Lower leg skin (tissue), 3 donors: ENCODE data around the gene ZP3.

Experiments used
- POLR2A ChIP-seq, 2 donors: fragments of 450-650 bp; IDR thresholded peaks; one replicate each; pipeline ENCODE4 v1.6.1; 2016 to 2017; ENCODE audit warnings: antibody characterized with exemption in 2 of 2, mild to moderate bottlenecking in 1 of 2, moderate library complexity in 1 of 2
- TF ChIP-seq, protein P1 (sequence below), 3 donors: fragments of 450-650 bp; IDR thresholded peaks; one replicate each; pipeline ENCODE4 v1.5.1; 2016; ENCODE audit warnings: antibody characterized with exemption in 3 of 3, mild to moderate bottlenecking in 3 of 3, moderate library complexity in 2 of 3

DNA sequence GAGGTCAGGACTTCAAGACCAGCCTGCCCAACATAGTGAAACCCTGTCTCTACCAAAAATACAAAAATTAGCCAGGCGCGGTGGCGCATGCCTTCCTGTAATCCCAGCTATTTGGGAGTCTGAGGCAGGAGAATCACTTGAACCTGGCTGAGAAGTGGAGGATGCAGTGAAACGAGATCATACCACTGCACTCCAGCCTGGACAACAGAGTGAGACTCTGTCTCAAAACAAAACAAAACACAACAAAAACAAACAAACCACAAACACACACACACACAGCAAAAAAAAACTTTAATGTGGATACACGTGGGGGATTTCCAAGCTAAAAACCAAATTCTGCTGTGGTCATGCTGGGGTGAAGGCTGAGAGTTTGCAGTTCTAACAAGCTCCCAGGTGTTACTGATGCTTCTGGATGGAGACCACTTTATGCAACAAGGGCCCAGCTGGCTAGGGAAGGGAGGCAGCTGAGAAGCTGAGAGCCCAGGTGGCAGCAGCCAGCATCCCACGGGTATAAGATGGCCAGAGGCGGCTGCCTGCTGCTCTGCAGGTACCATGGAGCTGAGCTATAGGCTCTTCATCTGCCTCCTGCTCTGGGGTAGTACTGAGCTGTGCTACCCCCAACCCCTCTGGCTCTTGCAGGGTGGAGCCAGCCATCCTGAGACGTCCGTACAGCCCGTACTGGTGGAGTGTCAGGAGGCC lies at the start of gene ZP3:
- TF ChIP-seq POLR2A (IDR thresholded peaks at IDR 0.05), result no peak
- TF ChIP-seq, protein P1, sequence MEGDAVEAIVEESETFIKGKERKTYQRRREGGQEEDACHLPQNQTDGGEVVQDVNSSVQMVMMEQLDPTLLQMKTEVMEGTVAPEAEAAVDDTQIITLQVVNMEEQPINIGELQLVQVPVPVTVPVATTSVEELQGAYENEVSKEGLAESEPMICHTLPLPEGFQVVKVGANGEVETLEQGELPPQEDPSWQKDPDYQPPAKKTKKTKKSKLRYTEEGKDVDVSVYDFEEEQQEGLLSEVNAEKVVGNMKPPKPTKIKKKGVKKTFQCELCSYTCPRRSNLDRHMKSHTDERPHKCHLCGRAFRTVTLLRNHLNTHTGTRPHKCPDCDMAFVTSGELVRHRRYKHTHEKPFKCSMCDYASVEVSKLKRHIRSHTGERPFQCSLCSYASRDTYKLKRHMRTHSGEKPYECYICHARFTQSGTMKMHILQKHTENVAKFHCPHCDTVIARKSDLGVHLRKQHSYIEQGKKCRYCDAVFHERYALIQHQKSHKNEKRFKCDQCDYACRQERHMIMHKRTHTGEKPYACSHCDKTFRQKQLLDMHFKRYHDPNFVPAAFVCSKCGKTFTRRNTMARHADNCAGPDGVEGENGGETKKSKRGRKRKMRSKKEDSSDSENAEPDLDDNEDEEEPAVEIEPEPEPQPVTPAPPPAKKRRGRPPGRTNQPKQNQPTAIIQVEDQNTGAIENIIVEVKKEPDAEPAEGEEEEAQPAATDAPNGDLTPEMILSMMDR (IDR thresholded peaks at IDR 0.05), result no peak
